Esophagus squamous epithelium (tissue), 4 donors: ENCODE measurements around the gene HPD.

Experiments used
- POLR2A ChIP-seq, 4 donors: fragments of 450-650 bp; IDR thresholded peaks; one replicate each; pipeline ENCODE4 v1.6.1; 2017; ENCODE audit warnings: antibody characterized with exemption in 4 of 4, mild to moderate bottlenecking in 4 of 4, moderate library complexity in 3 of 4
- TF ChIP-seq, protein P1 (sequence below), 6 experiments: fragments of 450-650 bp in 4 of 6; fragments of 200-600 bp in 2 of 6; sonication (generic) in 2 of 6; IDR thresholded peaks; one replicate each; pipeline ENCODE4 v1.5.1; 2016 to 2019; ENCODE audit warnings: antibody characterized with exemption in 6 of 6, mild to moderate bottlenecking in 4 of 6, moderate library complexity in 4 of 6

- TF ChIP-seq, protein P1, sequence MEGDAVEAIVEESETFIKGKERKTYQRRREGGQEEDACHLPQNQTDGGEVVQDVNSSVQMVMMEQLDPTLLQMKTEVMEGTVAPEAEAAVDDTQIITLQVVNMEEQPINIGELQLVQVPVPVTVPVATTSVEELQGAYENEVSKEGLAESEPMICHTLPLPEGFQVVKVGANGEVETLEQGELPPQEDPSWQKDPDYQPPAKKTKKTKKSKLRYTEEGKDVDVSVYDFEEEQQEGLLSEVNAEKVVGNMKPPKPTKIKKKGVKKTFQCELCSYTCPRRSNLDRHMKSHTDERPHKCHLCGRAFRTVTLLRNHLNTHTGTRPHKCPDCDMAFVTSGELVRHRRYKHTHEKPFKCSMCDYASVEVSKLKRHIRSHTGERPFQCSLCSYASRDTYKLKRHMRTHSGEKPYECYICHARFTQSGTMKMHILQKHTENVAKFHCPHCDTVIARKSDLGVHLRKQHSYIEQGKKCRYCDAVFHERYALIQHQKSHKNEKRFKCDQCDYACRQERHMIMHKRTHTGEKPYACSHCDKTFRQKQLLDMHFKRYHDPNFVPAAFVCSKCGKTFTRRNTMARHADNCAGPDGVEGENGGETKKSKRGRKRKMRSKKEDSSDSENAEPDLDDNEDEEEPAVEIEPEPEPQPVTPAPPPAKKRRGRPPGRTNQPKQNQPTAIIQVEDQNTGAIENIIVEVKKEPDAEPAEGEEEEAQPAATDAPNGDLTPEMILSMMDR (IDR thresholded peaks at IDR 0.05) = peak in 1 of 6 experiments; percentile 8
- TF ChIP-seq POLR2A (IDR thresholded peaks at IDR 0.05) = peak in 3 of 4 donors; percentile 98 to 99 (median 98)
Measured at GRCh38 chr12:121802843-121803698, 55.6 kb downstream of the HPD start.
